SHP77 treated with DMSO at 0.1 percent for 48 hours (cell line): Measurements from ENCODE around the gene ZNF436.
A peak's percentile ranks its signal among the peaks of the same experiment; 100 is the strongest.
"Not testable (repeated sequence)": the region's sequence is repeated elsewhere in the genome, so short reads cannot be mapped to it uniquely, and the experiment has no call there.

Experiments used
- DNase-seq: peaks from one replicate; lab custom pipeline; 2025; lab: John Stamatoyannopoulos, UW

The ZNF436 gene

GRCh38 chr1:23392125-23392855, 22.7 kb upstream of the ZNF436 start:
- no peak for DNase-seq

GRCh38 chr1:23389837-23390321, 20.2 kb upstream of the ZNF436 start:
- no peak for DNase-seq

GRCh38 chr1:23387494-23387893, 17.9 kb upstream of the ZNF436 start:
- no peak for DNase-seq

GRCh38 chr1:23385119-23385621, 15.5 kb upstream of the ZNF436 start:
- no peak for DNase-seq

GRCh38 chr1:23384312-23385058, 14.8 kb upstream of the ZNF436 start:
- DNase-seq = no peak

GRCh38 chr1:23383577-23384311, 14.1 kb upstream of the ZNF436 start:
- no peak for DNase-seq

GRCh38 chr1:23381233-23381885, 11.7 kb upstream of the ZNF436 start:
- no peak for DNase-seq

- DNase-seq = no peak
Observed at GRCh38 chr1:23380719-23381118, 11.1 kb upstream of the ZNF436 start.

GRCh38 chr1:23380236-23380635, 10.6 kb upstream of the ZNF436 start:
- not testable (repeated sequence) for DNase-seq

- DNase-seq = no peak
Observed at GRCh38 chr1:23376890-23377811, 7.5 kb upstream of the ZNF436 start.

- DNase-seq = not testable (repeated sequence)
Observed at GRCh38 chr1:23374079-23374735, 4.6 kb upstream of the ZNF436 start.

GRCh38 chr1:23371987-23372880, 2.6 kb upstream of the ZNF436 start:
- DNase-seq = no peak

GRCh38 chr1:23370709-23371584, 1.3 kb upstream of the ZNF436 start:
- DNase-seq = no peak

GRCh38 chr1:23370330-23370708, 683 bp upstream of the ZNF436 start:
- no peak for DNase-seq

GRCh38 chr1:23368562-23369334, 888 bp downstream of the ZNF436 start:
- DNase-seq = peak; percentile 60

GRCh38 chr1:23367791-23368561, 1.7 kb downstream of the ZNF436 start:
- DNase-seq = peak; percentile 97

- no peak for DNase-seq
Observed at GRCh38 chr1:23367451-23367790, 2.2 kb downstream of the ZNF436 start.
